Measurements from ENCODE around the gene GLIS1. TPM values are rescaled to one million over a fixed set of nuclear protein-coding genes. Genes with fewer than 3 reads are reported as not detected.

The GLIS1 gene
- total RNA-seq, 1 experiment from 2014 or later = 1.4 TPM

DNA sequence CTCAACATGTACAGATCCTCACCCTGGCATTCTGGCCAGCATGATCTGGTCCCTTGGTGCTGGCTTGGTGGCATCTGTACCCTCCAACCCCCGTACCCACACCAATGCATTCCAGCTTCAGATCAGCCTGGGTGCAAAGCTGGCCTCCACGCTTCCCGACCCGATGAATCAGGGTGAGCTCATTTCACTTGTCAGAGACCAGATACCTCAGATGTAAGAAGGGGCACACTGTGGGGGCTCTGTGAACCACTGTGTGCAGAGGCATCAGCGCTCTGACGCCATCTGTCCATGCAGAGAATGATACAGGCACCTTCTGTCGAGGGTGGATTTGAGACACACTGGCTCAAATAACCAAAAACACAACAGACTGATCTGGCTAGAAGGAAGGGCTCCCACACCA lies 203.1 kb downstream of the GLIS1 start:
- Histone ChIP-seq H3K27me3 (no peaks in the 10 kb centered on the region), H3K4me3 (no peak overlapping the region), H3K9me3 (no peaks in the 10 kb centered on the region), H3K36me3 (no peaks in the 10 kb centered on the region)
- no peak for DNase-seq

DNA sequence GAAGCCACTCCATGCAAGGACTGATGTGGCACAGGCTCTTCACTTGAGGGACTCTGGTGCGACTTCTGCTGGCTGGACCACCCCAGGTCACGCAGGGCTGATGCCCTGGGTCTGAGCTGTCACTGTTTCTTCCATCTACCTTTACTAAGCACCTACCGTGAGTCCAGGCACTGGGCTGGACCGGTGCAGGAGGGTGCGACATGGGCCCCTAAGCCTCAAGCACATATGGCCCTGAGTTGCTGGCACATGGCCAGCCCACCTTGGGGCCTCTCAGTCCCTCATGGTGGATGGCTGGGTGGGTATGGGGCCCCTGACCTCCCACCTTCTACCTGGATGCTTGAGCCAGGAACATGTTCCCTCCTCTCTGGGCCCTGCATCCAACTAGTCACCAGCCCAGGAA lies 203.7 kb downstream of the GLIS1 start:
- no peaks in the 10 kb centered on the region for H3K9me3 ChIP-seq
- DNase-seq = no peak
- H3K27me3 ChIP-seq = no peaks in the 10 kb centered on the region
- H3K4me3 ChIP-seq = no peak overlapping the region
- no peaks in the 10 kb centered on the region for H3K36me3 ChIP-seq

GRCh38 chr1:53532912-53533311 lies 206.1 kb downstream of the GLIS1 start:
- DNase-seq = no peak

GRCh38 chr1:53532377-53532776 lies 206.6 kb downstream of the GLIS1 start:
- Histone ChIP-seq H3K9me3 (no peaks in the 10 kb centered on the region), H3K27me3 (no peaks in the 10 kb centered on the region), H3K36me3 (no peaks in the 10 kb centered on the region), H3K4me3 (no peak overlapping the region)
- DNase-seq = no peak

More at GRCh38 chr1:53532912-53533311, 206.1 kb downstream of the GLIS1 start:
- Histone ChIP-seq H3K36me3 (no peaks in the 10 kb centered on the region), H3K27me3 (no peaks in the 10 kb centered on the region), H3K9me3 (no peaks in the 10 kb centered on the region), H3K4me3 (no peak overlapping the region)

DNA sequence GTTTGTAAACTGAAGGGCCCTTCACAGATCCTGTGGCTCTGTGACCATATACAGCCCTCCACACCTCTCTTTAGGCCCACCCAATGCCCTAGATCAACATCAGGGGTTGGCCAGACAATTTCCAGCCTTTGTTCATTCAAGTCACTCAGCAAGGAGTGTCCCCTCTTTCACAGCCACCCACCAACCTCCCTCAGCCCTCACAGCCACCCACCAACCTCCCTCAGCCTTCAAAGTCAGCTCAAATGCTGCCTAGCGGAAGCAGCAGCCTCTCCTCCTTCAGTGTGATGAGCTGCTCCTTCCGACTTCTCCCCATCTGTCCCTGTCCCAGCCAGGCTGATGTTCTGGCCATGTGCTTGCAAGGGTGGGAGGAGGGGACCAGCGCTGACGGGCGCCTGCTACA lies 208.4 kb downstream of the GLIS1 start:
- no peak overlapping the region for H3K4me3 ChIP-seq
- H3K36me3 ChIP-seq = no peaks in the 10 kb centered on the region
- DNase-seq = no peak
- no peaks in the 10 kb centered on the region for H3K9me3 ChIP-seq
- no peaks in the 10 kb centered on the region for H3K27me3 ChIP-seq

DNA sequence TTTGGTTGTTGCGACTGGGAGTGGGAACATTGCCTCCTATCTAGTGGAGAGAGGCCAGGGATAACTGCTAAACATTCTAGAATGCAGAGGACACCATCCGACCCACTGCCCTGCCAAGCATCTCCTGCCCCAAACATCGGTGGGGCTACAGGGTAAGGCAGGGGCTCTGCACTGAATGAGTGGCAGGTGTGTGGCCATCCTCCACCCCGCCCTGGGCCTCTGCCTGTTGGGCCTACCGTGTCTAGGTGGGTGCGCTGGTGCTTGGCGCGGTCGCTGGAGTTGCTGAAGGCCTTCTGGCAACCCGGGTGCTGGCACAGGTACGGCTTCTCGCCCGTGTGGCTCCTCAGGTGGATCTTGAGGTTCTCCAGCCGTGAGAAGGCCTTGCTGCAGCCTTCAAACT lies 209.4 kb downstream of the GLIS1 start:
- H3K27me3 ChIP-seq = no peaks in the 10 kb centered on the region
- H3K36me3 ChIP-seq = no peaks in the 10 kb centered on the region
- H3K9me3 ChIP-seq = no peaks in the 10 kb centered on the region
- no peak for DNase-seq
- no peak overlapping the region for H3K4me3 ChIP-seq

- Histone ChIP-seq H3K4me3 (no peak overlapping the region), H3K36me3 (no peaks in the 10 kb centered on the region), H3K27me3 (no peaks in the 10 kb centered on the region), H3K9me3 (no peaks in the 10 kb centered on the region)
- no peak for DNase-seq
These were observed 211.6 kb downstream of the GLIS1 start for GRCh38 chr1:53527368-53527767.

- no peaks in the 10 kb centered on the region for H3K36me3 ChIP-seq
- DNase-seq = no peak
- no peak overlapping the region for H3K4me3 ChIP-seq
- H3K9me3 ChIP-seq = no peaks in the 10 kb centered on the region
- H3K27me3 ChIP-seq = no peaks in the 10 kb centered on the region
These were observed 212.4 kb downstream of the GLIS1 start for GRCh38 chr1:53526451-53527101.

GRCh38 chr1:53525595-53525994 lies 213.4 kb downstream of the GLIS1 start:
- Histone ChIP-seq H3K36me3 (no peaks in the 10 kb centered on the region), H3K27me3 (no peaks in the 10 kb centered on the region), H3K9me3 (no peaks in the 10 kb centered on the region), H3K4me3 (no peak overlapping the region)
- no peak for DNase-seq

GRCh38 chr1:53524428-53525375 lies 214.3 kb downstream of the GLIS1 start:
- H3K27me3 ChIP-seq = no peaks in the 10 kb centered on the region
- DNase-seq = no peak
- H3K36me3 ChIP-seq = no peaks in the 10 kb centered on the region
- no peak overlapping the region for H3K4me3 ChIP-seq
- H3K9me3 ChIP-seq = no peaks in the 10 kb centered on the region

GRCh38 chr1:53521924-53522552 lies 216.9 kb downstream of the GLIS1 start:
- Histone ChIP-seq H3K36me3 (no peaks in the 10 kb centered on the region), H3K4me3 (no peak overlapping the region)
- DNase-seq = no peak

DNA sequence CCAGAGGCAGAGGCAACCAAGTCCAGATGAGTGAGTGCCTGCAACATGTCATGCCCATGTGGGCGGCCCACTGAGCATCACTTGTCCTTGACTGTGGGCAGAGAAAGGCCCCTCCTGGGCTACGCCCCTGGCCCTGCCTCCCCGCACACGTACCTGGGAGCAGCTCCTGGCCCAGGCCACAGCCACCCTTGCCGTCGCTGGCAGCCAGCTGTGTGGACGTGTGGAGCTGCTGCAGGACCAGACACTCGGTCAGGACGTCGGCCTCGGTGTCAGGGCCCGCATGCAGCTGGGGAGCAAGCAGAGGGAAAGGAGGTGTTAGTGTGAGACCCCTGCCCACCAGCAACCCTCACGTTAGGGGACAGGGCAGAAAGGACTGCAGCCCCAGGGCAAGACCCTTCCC lies 218.5 kb downstream of the GLIS1 start:
- no peaks in the 10 kb centered on the region for H3K27me3 ChIP-seq
- DNase-seq = no peak

More at GRCh38 chr1:53521924-53522552, 216.9 kb downstream of the GLIS1 start:
- Histone ChIP-seq H3K9me3 (no peaks in the 10 kb centered on the region), H3K27me3 (no peaks in the 10 kb centered on the region)

DNA sequence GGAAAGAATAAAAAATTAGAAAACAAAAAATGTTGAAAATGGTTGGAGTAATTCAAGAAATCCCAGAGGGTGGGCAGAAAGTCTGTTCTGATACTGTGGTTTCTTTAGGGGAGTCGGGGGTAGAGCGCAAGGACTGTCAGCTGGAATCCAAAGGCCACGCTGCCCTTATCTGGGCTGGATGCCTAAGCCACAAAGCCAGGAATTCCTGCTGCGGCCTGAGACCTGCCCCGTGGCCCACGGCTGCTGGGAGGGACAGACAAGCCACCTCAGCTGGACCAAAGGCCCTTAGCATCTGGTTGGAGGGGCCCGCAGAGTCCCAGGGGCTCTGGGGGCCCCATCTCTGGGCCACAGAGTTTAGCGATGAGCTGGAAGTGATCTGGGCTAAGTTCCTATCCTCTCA lies 219.5 kb downstream of the GLIS1 start:
- Histone ChIP-seq H3K9me3 (no peaks in the 10 kb centered on the region), H3K4me3 (no peak overlapping the region), H3K27me3 (no peaks in the 10 kb centered on the region), H3K36me3 (no peaks in the 10 kb centered on the region)
- no peak for DNase-seq

More for the DNA sequence above, 218.5 kb downstream of the GLIS1 start:
- Histone ChIP-seq H3K36me3 (no peaks in the 10 kb centered on the region), H3K4me3 (no peak overlapping the region), H3K9me3 (no peaks in the 10 kb centered on the region)

GRCh38 chr1:53518775-53519174 lies 220.2 kb downstream of the GLIS1 start:
- H3K36me3 ChIP-seq = no peaks in the 10 kb centered on the region

GRCh38 chr1:53517821-53518352 lies 221.1 kb downstream of the GLIS1 start:
- Histone ChIP-seq H3K4me3 (no peak overlapping the region), H3K36me3 (no peaks in the 10 kb centered on the region), H3K9me3 (no peaks in the 10 kb centered on the region), H3K27me3 (no peaks in the 10 kb centered on the region)
- DNase-seq = no peak

More at GRCh38 chr1:53518775-53519174, 220.2 kb downstream of the GLIS1 start:
- no peak for DNase-seq
- H3K4me3 ChIP-seq = no peak overlapping the region
- no peaks in the 10 kb centered on the region for H3K27me3 ChIP-seq
- no peaks in the 10 kb centered on the region for H3K9me3 ChIP-seq

- H3K4me3 ChIP-seq = no peak overlapping the region
- no peak for DNase-seq
- no peaks in the 10 kb centered on the region for H3K9me3 ChIP-seq
- H3K36me3 ChIP-seq = no peaks in the 10 kb centered on the region
- no peaks in the 10 kb centered on the region for H3K27me3 ChIP-seq
These were observed 221.9 kb downstream of the GLIS1 start for GRCh38 chr1:53517109-53517508.

DNA sequence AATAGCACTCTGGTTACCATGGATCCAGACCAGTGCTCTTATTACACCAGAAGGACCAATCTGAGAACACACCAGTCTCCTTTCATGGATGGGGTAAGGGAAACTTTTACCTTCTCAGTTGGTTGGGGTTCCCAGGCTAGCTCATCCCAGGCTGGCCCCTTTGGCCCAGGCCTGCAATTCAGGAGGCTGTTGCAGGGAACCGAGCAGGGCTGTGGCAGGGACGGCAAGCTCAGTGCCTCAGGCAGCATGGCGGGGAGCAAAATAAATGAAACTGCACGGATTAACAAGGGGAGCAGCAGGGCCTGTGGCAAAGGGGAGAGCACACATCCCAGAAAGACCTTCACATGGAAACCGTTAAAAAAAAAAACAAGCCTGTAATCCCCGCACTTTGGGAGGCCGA lies 222.8 kb downstream of the GLIS1 start:
- Histone ChIP-seq H3K27me3 (no peaks in the 10 kb centered on the region), H3K4me3 (no peak overlapping the region), H3K36me3 (no peaks in the 10 kb centered on the region), H3K9me3 (no peaks in the 10 kb centered on the region)
- DNase-seq = no peak
